HEK293 (cell line): ENCODE results near the gene RPS6KA2.

ENCODE experiments used
- CTCF ChIA-PET: fragments of 350-600 bp; formaldehyde crosslinking; extraction: SDS; loops from one replicate; lab custom pipeline; 2021; ENCODE audit warnings: antibody characterized with exemption; lab: Yijun Ruan, JAX
- POLR2A ChIA-PET: fragments of 300-600 bp; formaldehyde crosslinking; extraction: SDS; loops from one replicate; lab custom pipeline; 2020; ENCODE audit warnings: antibody characterized with exemption, inconsistent platforms; lab: Yijun Ruan, JAX
- H3K27ac ChIP-seq: fragments of 200-500 bp; sonication (Bioruptor generic); 2 replicates; pipeline ENCODE4 v1.5.1; 2014; ENCODE audit warnings: low read depth, low read length, control low read depth, inconsistent platforms; ENCODE audit errors: extremely low read depth
- H3K36me3 ChIP-seq, 2 experiments: fragments of 200-500 bp in 1 of 2; sonication (Bioruptor generic) in 1 of 2; 1 replicate in 1 of 2; 2 replicates in 1 of 2; pipeline ENCODE4 v1.5.1; 2014 to 2017; ENCODE audit warnings: inconsistent platforms in 2 of 2, low read length in 2 of 2; ENCODE audit not compliant: control insufficient read depth in 2 of 2, insufficient read depth in 1 of 2
- H3K4me1 ChIP-seq: fragments of 200-500 bp; sonication (Bioruptor generic); 2 replicates; pipeline ENCODE4 v1.5.1; 2014; ENCODE audit warnings: mild to moderate bottlenecking, low read length, inconsistent platforms; ENCODE audit not compliant: control insufficient read depth, insufficient read depth
- H3K4me3 ChIP-seq: 2 replicates; pipeline ENCODE4 v1.5.1; 2011; ENCODE audit warnings: low read depth, mild to moderate bottlenecking, control low read depth, low read length, moderate library complexity
- H3K9me3 ChIP-seq: fragments of 200-500 bp; sonication (Bioruptor generic); 2 replicates; pipeline ENCODE4 v1.5.1; 2014; ENCODE audit warnings: low read depth, low read length, inconsistent platforms; ENCODE audit not compliant: control insufficient read depth, insufficient read depth
- ATF2 ChIP-seq: fragments of 450-650 bp; formaldehyde crosslinking; IDR thresholded peaks from 2 replicates; pipeline ENCODE4 v1.5.1; 2016; ENCODE audit warnings: missing biosample characterization, missing genetic modification characterization, low read depth
- GFI1B ChIP-seq: fragments of 450-650 bp; formaldehyde crosslinking; IDR thresholded peaks from 2 replicates; pipeline ENCODE4 v1.5.1; 2016; ENCODE audit warnings: missing biosample characterization, missing genetic modification characterization
- GLIS1 ChIP-seq: fragments of 450-650 bp; formaldehyde crosslinking; IDR thresholded peaks from 2 replicates; pipeline ENCODE4 v1.5.1; 2016; ENCODE audit warnings: missing biosample characterization, missing genetic modification characterization
- PRDM1 ChIP-seq: fragments of 450-650 bp; formaldehyde crosslinking; IDR thresholded peaks from 2 replicates; pipeline ENCODE4; 2016; ENCODE audit warnings: missing biosample characterization, missing genetic modification characterization
- REST ChIP-seq: fragments of 450-650 bp; formaldehyde crosslinking; IDR thresholded peaks from 2 replicates; pipeline ENCODE4 v1.5.1; 2016; ENCODE audit warnings: missing biosample characterization, missing genetic modification characterization
- ZEB2 ChIP-seq: fragments of 450-650 bp; formaldehyde crosslinking; IDR thresholded peaks from 2 replicates; pipeline ENCODE4 v1.5.1; 2016; ENCODE audit warnings: missing biosample characterization, missing genetic modification characterization
- ZFHX2 ChIP-seq: fragments of 450-650 bp; formaldehyde crosslinking; conservative IDR thresholded peaks from 2 replicates; pipeline ENCODE4 v1.5.1; 2016; ENCODE audit warnings: missing biosample characterization, missing genetic modification characterization
- ZFP3 ChIP-seq: fragments of 450-650 bp; formaldehyde crosslinking; IDR thresholded peaks from 2 replicates; pipeline ENCODE4 v1.5.1; 2016; ENCODE audit warnings: low read depth, missing biosample characterization, missing genetic modification characterization
- ZIC2 ChIP-seq: fragments of 450-650 bp; formaldehyde crosslinking; IDR thresholded peaks from 2 replicates; pipeline ENCODE4 v1.5.1; 2016; ENCODE audit warnings: missing biosample characterization, missing genetic modification characterization
- ZNF350 ChIP-seq: fragments of 450-650 bp; formaldehyde crosslinking; IDR thresholded peaks from 2 replicates; pipeline ENCODE4 v1.5.0; 2017; ENCODE audit warnings: missing biosample characterization, mild to moderate bottlenecking, missing genetic modification characterization
- ZNF362 ChIP-seq: fragments of 450-650 bp; formaldehyde crosslinking; IDR thresholded peaks from 2 replicates; pipeline ENCODE4 v1.5.1; 2016; ENCODE audit warnings: missing biosample characterization, missing genetic modification characterization
- ZNF513 ChIP-seq: fragments of 450-650 bp; IDR thresholded peaks from 2 replicates; pipeline ENCODE4 v1.5.1; 2018; ENCODE audit warnings: missing biosample characterization, missing genetic modification characterization
- ZNF521 ChIP-seq: fragments of 450-650 bp; formaldehyde crosslinking; IDR thresholded peaks from 2 replicates; pipeline ENCODE4 v1.5.1; 2017; ENCODE audit warnings: missing biosample characterization, mild to moderate bottlenecking, missing genetic modification characterization
- ZNF530 ChIP-seq: fragments of 450-650 bp; formaldehyde crosslinking; IDR thresholded peaks from 2 replicates; pipeline ENCODE4 v1.5.1; 2016; ENCODE audit warnings: low read depth, missing biosample characterization, missing genetic modification characterization
- ZNF560 ChIP-seq: fragments of 450-650 bp; formaldehyde crosslinking; IDR thresholded peaks from 2 replicates; pipeline ENCODE4 v1.5.1; 2017; ENCODE audit warnings: missing biosample characterization, missing genetic modification characterization, borderline replicate concordance
- ZNF585B ChIP-seq: fragments of 450-650 bp; formaldehyde crosslinking; IDR thresholded peaks from 2 replicates; pipeline ENCODE4 v1.5.1; 2016; ENCODE audit warnings: missing biosample characterization, missing genetic modification characterization
- ZNF76 ChIP-seq: fragments of 450-650 bp; formaldehyde crosslinking; IDR thresholded peaks from 2 replicates; pipeline ENCODE4; 2016; ENCODE audit warnings: low read depth, missing biosample characterization, missing genetic modification characterization, borderline replicate concordance

RPS6KA2 gene

GRCh38 chr6:166672624-166673206 is 45.7 kb upstream of the RPS6KA2 start:
- H3K36me3 ChIP-seq, result no peaks in the 10 kb centered on the region
- H3K9me3 ChIP-seq, result no peaks in the 10 kb centered on the region
- H3K27ac ChIP-seq, result no peak overlapping the region
- POLR2A ChIA-PET, result interaction anchor here (1.3 kb wide), 1 partner anchor 45 kb away, joined by 4 read pairs; the partner anchor contains the start of gene RPS6KA2
- no peaks in the 10 kb centered on the region for H3K4me1 ChIP-seq
- CTCF ChIA-PET, result no interaction called here
- TF ChIP-seq ZNF585B, result no peak
- TF ChIP-seq ZNF362, result no peak
- TF ChIP-seq ZNF350 (tag by site-specific recombination), result no peak
- no peak for TF ChIP-seq REST (tag by site-specific recombination)
- TF ChIP-seq ZNF521 (tag by site-specific recombination), result no peak
- no peak for TF ChIP-seq ZFHX2 (tag by site-specific recombination)
- no peak overlapping the region for H3K4me3 ChIP-seq

GRCh38 chr6:166672146-166672545 is 45.1 kb upstream of the RPS6KA2 start:
- Histone ChIP-seq H3K27ac (no peak overlapping the region), H3K4me1 (no peaks in the 10 kb centered on the region)
- CTCF ChIA-PET, result no interaction called here
- TF ChIP-seq REST (tag by site-specific recombination) (no peak), ZEB2 (tag by site-specific recombination) (no peak), PRDM1 (tag by site-specific recombination) (no peak), ZIC2 (tag by site-specific recombination) (no peak)
- TF ChIP-seq, all 188 proteins: peak for 0
- no peak overlapping the region for H3K4me3 ChIP-seq
- POLR2A ChIA-PET, result no interaction called here
- no peaks in the 10 kb centered on the region for H3K36me3 ChIP-seq
- no peaks in the 10 kb centered on the region for H3K9me3 ChIP-seq

GRCh38 chr6:166671434-166672081 is 44.5 kb upstream of the RPS6KA2 start:
- POLR2A ChIA-PET, result no interaction called here
- TF ChIP-seq ZNF513 (no peak), GLIS1 (tag by site-specific recombination) (no peak), ZNF560 (no peak), ZFP3 (no peak), ZNF76 (no peak), GFI1B (tag by site-specific recombination) (no peak), ZNF530 (tag by site-specific recombination) (no peak), ATF2 (no peak)

More at GRCh38 chr6:166671434-166672081, 44.5 kb upstream of the RPS6KA2 start:
- Histone ChIP-seq H3K27ac (no peak overlapping the region), H3K36me3 (no peaks in the 10 kb centered on the region), H3K9me3 (no peaks in the 10 kb centered on the region), H3K4me1 (no peaks in the 10 kb centered on the region), H3K4me3 (no peak overlapping the region)
- CTCF ChIA-PET, result no interaction called here
